ENCODE data around the gene GSE1.

Gene GSE1

GRCh38 chr16:85617948-85618347 is 4.8 kb downstream of the GSE1 start:
- Histone ChIP-seq H3K4me2 (ENCODE audit: low read length) (no peak overlapping the region), H3K9ac (ENCODE audit: low read depth, low read length) (no peak overlapping the region), H3K36me3 (ENCODE audit: insufficient read depth, low read length) (no peaks in the 10 kb centered on the region), H3K27me3 (ENCODE audit: control insufficient read depth, insufficient read depth, low read length) (no peaks in the 10 kb centered on the region), H3K4me3 (ENCODE audit: low read length) (no peak overlapping the region), H3K4me1 (ENCODE audit: control insufficient read depth, insufficient read depth, low read length) (peaks cover 4% of the 10 kb centered on the region), H3K9me3 (replicated peaks; ENCODE audit: low read length) (no peaks in the 10 kb centered on the region)

GRCh38 chr16:85618521-85618920 is 5.4 kb downstream of the GSE1 start:
- Histone ChIP-seq H3K4me3 (ENCODE audit: low read length) (no peak overlapping the region), H3K4me1 (ENCODE audit: control insufficient read depth, insufficient read depth, low read length) (no peaks in the 10 kb centered on the region), H3K4me2 (ENCODE audit: low read length) (no peak overlapping the region), H3K9ac (ENCODE audit: low read depth, low read length) (no peak overlapping the region), H3K27me3 (ENCODE audit: control insufficient read depth, insufficient read depth, low read length) (no peaks in the 10 kb centered on the region), H3K9me3 (replicated peaks; ENCODE audit: low read length) (no peaks in the 10 kb centered on the region), H3K36me3 (ENCODE audit: insufficient read depth, low read length) (no peaks in the 10 kb centered on the region)

GRCh38 chr16:85619101-85619891 is 6.2 kb downstream of the GSE1 start:
- H3K9ac ChIP-seq (ENCODE audit: low read depth, low read length), result no peak overlapping the region
- no peaks in the 10 kb centered on the region for H3K9me3 ChIP-seq (replicated peaks; ENCODE audit: low read length)
- H3K4me2 ChIP-seq (ENCODE audit: low read length), result no peak overlapping the region
- H3K27me3 ChIP-seq (ENCODE audit: control insufficient read depth, insufficient read depth, low read length), result no peaks in the 10 kb centered on the region
- H3K4me3 ChIP-seq (ENCODE audit: low read length), result no peak overlapping the region
- H3K4me1 ChIP-seq (ENCODE audit: control insufficient read depth, insufficient read depth, low read length), result no peaks in the 10 kb centered on the region
- H3K36me3 ChIP-seq (ENCODE audit: insufficient read depth, low read length), result no peaks in the 10 kb centered on the region

GRCh38 chr16:85620374-85620773 is 7.3 kb downstream of the GSE1 start:
- no peak overlapping the region for H3K9ac ChIP-seq (ENCODE audit: low read depth, low read length)
- H3K4me1 ChIP-seq (ENCODE audit: control insufficient read depth, insufficient read depth, low read length), result no peaks in the 10 kb centered on the region
- no peaks in the 10 kb centered on the region for H3K27me3 ChIP-seq (ENCODE audit: control insufficient read depth, insufficient read depth, low read length)
- H3K36me3 ChIP-seq (ENCODE audit: insufficient read depth, low read length), result no peaks in the 10 kb centered on the region
- no peak overlapping the region for H3K4me3 ChIP-seq (ENCODE audit: low read length)
- H3K9me3 ChIP-seq (replicated peaks; ENCODE audit: low read length), result no peaks in the 10 kb centered on the region
- H3K4me2 ChIP-seq (ENCODE audit: low read length), result no peak overlapping the region

- Histone ChIP-seq H3K27me3 (ENCODE audit: control insufficient read depth, insufficient read depth, low read length) (no peaks in the 10 kb centered on the region), H3K9me3 (replicated peaks; ENCODE audit: low read length) (no peaks in the 10 kb centered on the region), H3K4me3 (ENCODE audit: low read length) (no peak overlapping the region), H3K4me2 (ENCODE audit: low read length) (no peak overlapping the region), H3K36me3 (ENCODE audit: insufficient read depth, low read length) (no peaks in the 10 kb centered on the region), H3K9ac (ENCODE audit: low read depth, low read length) (no peak overlapping the region), H3K4me1 (ENCODE audit: control insufficient read depth, insufficient read depth, low read length) (no peaks in the 10 kb centered on the region)
Observed at GRCh38 chr16:85621698-85622428, 8.7 kb downstream of the GSE1 start.

- H3K9me3 ChIP-seq (replicated peaks; ENCODE audit: low read length), result no peaks in the 10 kb centered on the region
- no peak overlapping the region for H3K4me2 ChIP-seq (ENCODE audit: low read length)
- H3K36me3 ChIP-seq (ENCODE audit: insufficient read depth, low read length), result no peaks in the 10 kb centered on the region
- no peaks in the 10 kb centered on the region for H3K4me1 ChIP-seq (ENCODE audit: control insufficient read depth, insufficient read depth, low read length)
- H3K9ac ChIP-seq (ENCODE audit: low read depth, low read length), result no peak overlapping the region
- no peaks in the 10 kb centered on the region for H3K27me3 ChIP-seq (ENCODE audit: control insufficient read depth, insufficient read depth, low read length)
- H3K4me3 ChIP-seq (ENCODE audit: low read length), result no peak overlapping the region
Observed at GRCh38 chr16:85622683-85623082, 9.6 kb downstream of the GSE1 start.

- Histone ChIP-seq H3K4me1 (ENCODE audit: control insufficient read depth, insufficient read depth, low read length) (no peaks in the 10 kb centered on the region), H3K9me3 (replicated peaks; ENCODE audit: low read length) (no peaks in the 10 kb centered on the region), H3K27me3 (ENCODE audit: control insufficient read depth, insufficient read depth, low read length) (no peaks in the 10 kb centered on the region), H3K4me3 (ENCODE audit: low read length) (no peak overlapping the region), H3K36me3 (ENCODE audit: insufficient read depth, low read length) (no peaks in the 10 kb centered on the region), H3K9ac (ENCODE audit: low read depth, low read length) (no peak overlapping the region), H3K4me2 (ENCODE audit: low read length) (no peak overlapping the region)
Observed at GRCh38 chr16:85623250-85623649, 10.1 kb downstream of the GSE1 start.

- no peaks in the 10 kb centered on the region for H3K9me3 ChIP-seq (replicated peaks; ENCODE audit: low read length)
- H3K4me2 ChIP-seq (ENCODE audit: low read length), result no peak overlapping the region
- no peak overlapping the region for H3K4me3 ChIP-seq (ENCODE audit: low read length)
- H3K36me3 ChIP-seq (ENCODE audit: insufficient read depth, low read length), result no peaks in the 10 kb centered on the region
- no peak overlapping the region for H3K9ac ChIP-seq (ENCODE audit: low read depth, low read length)
- no peaks in the 10 kb centered on the region for H3K4me1 ChIP-seq (ENCODE audit: control insufficient read depth, insufficient read depth, low read length)
- no peaks in the 10 kb centered on the region for H3K27me3 ChIP-seq (ENCODE audit: control insufficient read depth, insufficient read depth, low read length)
Observed at GRCh38 chr16:85623997-85624601, 11.0 kb downstream of the GSE1 start.

- Histone ChIP-seq H3K9ac (ENCODE audit: low read depth, low read length) (no peak overlapping the region), H3K36me3 (ENCODE audit: insufficient read depth, low read length) (no peaks in the 10 kb centered on the region), H3K4me3 (ENCODE audit: low read length) (no peak overlapping the region), H3K27me3 (ENCODE audit: control insufficient read depth, insufficient read depth, low read length) (no peaks in the 10 kb centered on the region), H3K9me3 (replicated peaks; ENCODE audit: low read length) (no peaks in the 10 kb centered on the region), H3K4me1 (ENCODE audit: control insufficient read depth, insufficient read depth, low read length) (no peaks in the 10 kb centered on the region), H3K4me2 (ENCODE audit: low read length) (no peak overlapping the region)
Observed at GRCh38 chr16:85624646-85625045, 11.5 kb downstream of the GSE1 start.

- Histone ChIP-seq H3K4me2 (ENCODE audit: low read length) (no peak overlapping the region), H3K4me1 (ENCODE audit: control insufficient read depth, insufficient read depth, low read length) (no peaks in the 10 kb centered on the region), H3K36me3 (ENCODE audit: insufficient read depth, low read length) (peaks cover 1% of the 10 kb centered on the region), H3K4me3 (ENCODE audit: low read length) (no peak overlapping the region), H3K9me3 (replicated peaks; ENCODE audit: low read length) (no peaks in the 10 kb centered on the region), H3K27me3 (ENCODE audit: control insufficient read depth, insufficient read depth, low read length) (no peaks in the 10 kb centered on the region), H3K9ac (ENCODE audit: low read depth, low read length) (no peak overlapping the region)
Observed at GRCh38 chr16:85625053-85625452, 11.9 kb downstream of the GSE1 start.

- H3K27me3 ChIP-seq (ENCODE audit: control insufficient read depth, insufficient read depth, low read length), result no peaks in the 10 kb centered on the region
- H3K9ac ChIP-seq (ENCODE audit: low read depth, low read length), result no peak overlapping the region
- H3K4me1 ChIP-seq (ENCODE audit: control insufficient read depth, insufficient read depth, low read length), result no peaks in the 10 kb centered on the region
- H3K4me2 ChIP-seq (ENCODE audit: low read length), result no peak overlapping the region
- peaks cover 2% of the 10 kb centered on the region for H3K36me3 ChIP-seq (ENCODE audit: insufficient read depth, low read length)
- H3K9me3 ChIP-seq (replicated peaks; ENCODE audit: low read length), result no peaks in the 10 kb centered on the region
- no peak overlapping the region for H3K4me3 ChIP-seq (ENCODE audit: low read length)
Observed at GRCh38 chr16:85625485-85626117, 12.5 kb downstream of the GSE1 start.

Data from skeletal muscle satellite cell (primary cell).